WTC11 (cell line): ENCODE data around the gene RPS6KA4. TPM values are rescaled to one million over a fixed set of nuclear protein-coding genes. Genes with fewer than 3 reads are reported as not detected.

ENCODE experiments used
- ATAC-seq: fragments of 200-7000 bp; cut with Tn5 transposase; 2 replicates; pipeline ENCODE4 v1.10.0; 2021; ENCODE audit warnings: mild to moderate bottlenecking, moderate library complexity
- CTCF ChIA-PET: fragments of 300-600 bp; sonication (Branson Sonifier 250); formaldehyde crosslinking; loops from one replicate; lab custom pipeline; 2021; ENCODE audit warnings: antibody characterized with exemption; lab: Charles Lee
- POLR2A ChIA-PET: fragments of 350-600 bp; sonication (Branson Sonifier 250); formaldehyde crosslinking; loops from one replicate; lab custom pipeline; 2021; ENCODE audit warnings: antibody characterized with exemption; lab: Charles Lee
- DNase-seq: peaks from one replicate; pipeline ENCODE4 v3.0.0; 2021; ENCODE audit warnings: low spot score
- H3K27ac Mint-ChIP-seq: 2 replicates; pipeline ENCODE4 v1.8.0; 2021; ENCODE audit warnings: mixed read lengths
- H3K27me3 Mint-ChIP-seq: 2 replicates; pipeline ENCODE4 v1.8.0; 2021; ENCODE audit warnings: low read depth, mild to moderate bottlenecking, moderate library complexity, mixed read lengths
- H3K36me3 Mint-ChIP-seq: 2 replicates; pipeline ENCODE4 v1.8.0; 2021; ENCODE audit warnings: mixed read lengths
- H3K4me1 Mint-ChIP-seq: 2 replicates; pipeline ENCODE4 v1.8.0; 2022; ENCODE audit warnings: mixed read lengths
- H3K4me3 Mint-ChIP-seq: 2 replicates; pipeline ENCODE4 v1.8.0; 2021; ENCODE audit warnings: mild to moderate bottlenecking, moderate library complexity, mixed read lengths
- H3K9me3 Mint-ChIP-seq: 2 replicates; pipeline ENCODE4 v1.8.0; 2021; ENCODE audit warnings: mixed read lengths
- AR ChIP-seq: fragments of 250-450 bp; sonication (Bioruptor Pico); IDR thresholded peaks from 2 replicates; pipeline ENCODE4 v1.9.0; 2021; ENCODE audit warnings: mild to moderate bottlenecking
- ATF6 ChIP-seq: sonication (generic); formaldehyde crosslinking; IDR thresholded peaks from 2 replicates; pipeline ENCODE4 v1.8.1; 2023; ENCODE audit warnings: mild to moderate bottlenecking, missing genetic modification reagents
- CREM ChIP-seq: sonication (generic); formaldehyde crosslinking; IDR thresholded peaks from 2 replicates; pipeline ENCODE4 v1.8.1; 2022; ENCODE audit warnings: mild to moderate bottlenecking, missing genetic modification reagents, moderate library complexity
- FOXP1 ChIP-seq: sonication (generic); formaldehyde crosslinking; IDR thresholded peaks from 2 replicates; pipeline ENCODE4 v1.8.0; 2022; ENCODE audit warnings: missing genetic modification reagents, mild to moderate bottlenecking, moderate library complexity, borderline replicate concordance
- FOXP4 ChIP-seq: sonication (generic); formaldehyde crosslinking; IDR thresholded peaks from 2 replicates; pipeline ENCODE4 v1.8.0; 2022; ENCODE audit warnings: mild to moderate bottlenecking, missing genetic modification reagents
- HMGXB4 ChIP-seq: sonication (generic); formaldehyde crosslinking; IDR thresholded peaks from 2 replicates; pipeline ENCODE4 v1.8.1; 2023; ENCODE audit warnings: mild to moderate bottlenecking, moderate library complexity, missing genetic modification reagents
- MYBL2 ChIP-seq: sonication (generic); formaldehyde crosslinking; IDR thresholded peaks from 2 replicates; pipeline ENCODE4 v1.8.1; 2023; ENCODE audit warnings: mild to moderate bottlenecking, moderate library complexity, missing genetic modification reagents
- OVOL2 ChIP-seq: fragments of 250-450 bp; sonication (Bioruptor Pico); IDR thresholded peaks from 2 replicates; pipeline ENCODE4 v1.9.0; 2021; ENCODE audit warnings: mild to moderate bottlenecking, borderline replicate concordance
- PRRX2 ChIP-seq: fragments of 250-450 bp; sonication (Bioruptor Pico); IDR thresholded peaks from 2 replicates; pipeline ENCODE4 v1.8.0; 2021; ENCODE audit warnings: mild to moderate bottlenecking
- RELA ChIP-seq: sonication (generic); formaldehyde crosslinking; IDR thresholded peaks from 2 replicates; pipeline ENCODE4 v1.8.1; 2022; ENCODE audit warnings: missing genetic modification reagents, mild to moderate bottlenecking, borderline replicate concordance
- SP1 ChIP-seq: sonication (generic); formaldehyde crosslinking; conservative IDR thresholded peaks from 2 replicates; pipeline ENCODE4 v1.8.1; 2022; ENCODE audit warnings: missing genetic modification reagents
- TEAD1 ChIP-seq: sonication (generic); formaldehyde crosslinking; IDR thresholded peaks from 2 replicates; pipeline ENCODE4 v1.8.0; 2022; ENCODE audit warnings: mild to moderate bottlenecking, missing genetic modification reagents
- TP53 ChIP-seq: sonication (generic); formaldehyde crosslinking; IDR thresholded peaks from 2 replicates; pipeline ENCODE4 v1.8.1; 2023; ENCODE audit warnings: mild to moderate bottlenecking, missing genetic modification reagents
- ZBTB21 ChIP-seq: sonication (generic); formaldehyde crosslinking; IDR thresholded peaks from 2 replicates; pipeline ENCODE4 v1.8.1; 2023; ENCODE audit warnings: mild to moderate bottlenecking, missing genetic modification reagents, borderline replicate concordance
- ZBTB43 ChIP-seq: sonication (generic); formaldehyde crosslinking; IDR thresholded peaks from 2 replicates; pipeline ENCODE4 v1.8.1; 2023; ENCODE audit warnings: mild to moderate bottlenecking, missing genetic modification reagents
- ZNF138 ChIP-seq: sonication (generic); formaldehyde crosslinking; conservative IDR thresholded peaks from 2 replicates; pipeline ENCODE4 v1.8.1; 2022; ENCODE audit warnings: mild to moderate bottlenecking, moderate library complexity, missing genetic modification reagents
- ZNF219 ChIP-seq: sonication (generic); formaldehyde crosslinking; IDR thresholded peaks from 2 replicates; pipeline ENCODE4 v1.8.0; 2023; ENCODE audit warnings: missing genetic modification reagents, mild to moderate bottlenecking, borderline replicate concordance
- ZSCAN18 ChIP-seq: fragments of 250-450 bp; sonication (Bioruptor Pico); IDR thresholded peaks from 2 replicates; pipeline ENCODE4 v2.1.2; 2022; ENCODE audit warnings: mild to moderate bottlenecking, moderate library complexity
- total RNA-seq: library from RNA; stranded (reverse); gene quantifications from 3 replicates; pipeline ENCODE4 v1.2.3, GENCODE V29; 2021

The RPS6KA4 gene
- total RNA-seq, 1 experiment from 2014 or later = 16.8 TPM

GRCh38 chr11:64331569-64332371 is 27.2 kb upstream of the RPS6KA4 start (continued):
- no peak for TF ChIP-seq ZBTB43 (CRISPR knock-in tag)
- no peak for TF ChIP-seq ZNF138 (CRISPR knock-in tag)
- TF ChIP-seq PRRX2 (CRISPR knock-in tag) = no peak
- TF ChIP-seq FOXP4 = no peak
- TF ChIP-seq TP53 (CRISPR knock-in tag) = no peak
- TF ChIP-seq FOXP1 = 0 out of 2 replicates have a peak, but pooled peaks have one; percentile 41
- TF ChIP-seq TEAD1 (CRISPR knock-in tag) = no peak
- no peak for TF ChIP-seq MYBL2
- no peak for TF ChIP-seq ZNF219 (CRISPR knock-in tag)
- no peak for TF ChIP-seq ZBTB21 (CRISPR knock-in tag)
- TF ChIP-seq RELA (CRISPR knock-in tag) = peak; percentile 73; the same call in 1 of the 2 replicates

GRCh38 chr11:64333556-64333955 is 25.4 kb upstream of the RPS6KA4 start:
- H3K27ac Mint-ChIP-seq = no peak overlapping the region
- no peak overlapping the region for H3K4me3 Mint-ChIP-seq

More at GRCh38 chr11:64333556-64333955, 25.4 kb upstream of the RPS6KA4 start:
- Mint-ChIP-seq H3K9me3 (no peaks in the 10 kb centered on the region), H3K4me1 (peaks cover 10% of the 10 kb centered on the region), H3K36me3 (no peaks in the 10 kb centered on the region), H3K27me3 (peaks cover 11% of the 10 kb centered on the region)
- no peak for ATAC-seq
- ChIA-PET CTCF (interaction anchor here (4.1 to 4.8 kb wide), 3 partner anchors 8 to 29 kb away, joined by 23 to 118 read pairs (median 70); partner anchors contain the start of genes CCDC88B and ESRRA), POLR2A (no interaction called here)
- DNase-seq = no peak
- TF ChIP-seq OVOL2 (CRISPR knock-in tag) (no peak), SP1 (CRISPR knock-in tag) (no peak), CREM (CRISPR knock-in tag) (no peak), HMGXB4 (no peak), ATF6 (CRISPR knock-in tag) (no peak), AR (no peak), ZSCAN18 (no peak)
